Measurements from ENCODE around the gene HCCS.

The HCCS gene

GRCh38 chrX:11111037-11111851, at the start of gene HCCS:
Gene HCCS, plus strand, starts transcription at chrX:11111332. Its CDS starts 729 bp downstream, at chrX:11112061.
- no peaks in the 10 kb centered on the region for H3K9me3 ChIP-seq (ENCODE audit: low read length)
- H3K79me2 ChIP-seq (ENCODE audit: insufficient read depth, low read length) = no peaks in the 10 kb centered on the region
- H3K4me1 ChIP-seq (ENCODE audit: insufficient read depth, low read length, severe bottlenecking) = peaks cover 27% of the 10 kb centered on the region
- H3K4me3 ChIP-seq (ENCODE audit: low read depth, low read length, poor library complexity, severe bottlenecking) = peak within 1 kb of the TSS; percentile 72
- H2AFZ ChIP-seq (ENCODE audit: low read length) = peak within 1 kb of the TSS; percentile 79; the same call in 1 of the 2 replicates
- H3K27ac ChIP-seq (ENCODE audit: low read depth, low read length, poor library complexity, severe bottlenecking) = peak within 1 kb of the TSS; percentile 53
- H3K9ac ChIP-seq (ENCODE audit: low read length) = peak within 1 kb of the TSS; percentile 82
- H3K9me2 ChIP-seq (ENCODE audit: low read depth, low read length) = no peaks in the 10 kb centered on the region
- TF ChIP-seq CTCF (IDR thresholded peaks at IDR 0.05; ENCODE audit: low read length) (no peak), EZH2 (IDR thresholded peaks at IDR 0.05; ENCODE audit: borderline replicate concordance, low read length) (no peak)
- no peaks in the 10 kb centered on the region for H4K20me1 ChIP-seq (ENCODE audit: insufficient read depth, low read length)
- H3F3A ChIP-seq (ENCODE audit: insufficient read depth, low read length) = no peaks in the 10 kb centered on the region
- peak within 1 kb of the TSS; percentile 68 for H3K4me2 ChIP-seq (ENCODE audit: low read length)
- no peaks in the 10 kb centered on the region for H3K27me3 ChIP-seq (ENCODE audit: insufficient read depth, low read length)
- peaks cover 25% of the 10 kb centered on the region for H3K36me3 ChIP-seq (ENCODE audit: insufficient read depth, low read length)

- Histone ChIP-seq H3K9me2 (ENCODE audit: low read depth, low read length) (no peaks in the 10 kb centered on the region), H3K36me3 (ENCODE audit: insufficient read depth, low read length) (no peaks in the 10 kb centered on the region), H3K4me2 (ENCODE audit: low read length) (no peak overlapping the region), H3K27me3 (ENCODE audit: insufficient read depth, low read length) (no peaks in the 10 kb centered on the region), H3K4me1 (ENCODE audit: insufficient read depth, low read length, severe bottlenecking) (no peaks in the 10 kb centered on the region), H4K20me1 (ENCODE audit: insufficient read depth, low read length) (no peaks in the 10 kb centered on the region), H3K27ac (ENCODE audit: low read depth, low read length, poor library complexity, severe bottlenecking) (no peak overlapping the region), H3F3A (ENCODE audit: insufficient read depth, low read length) (no peaks in the 10 kb centered on the region), H3K79me2 (ENCODE audit: insufficient read depth, low read length) (no peaks in the 10 kb centered on the region), H3K4me3 (ENCODE audit: low read depth, low read length, poor library complexity, severe bottlenecking) (no peak overlapping the region), H2AFZ (ENCODE audit: low read length) (no peak overlapping the region), H3K9me3 (ENCODE audit: low read length) (no peaks in the 10 kb centered on the region), H3K9ac (ENCODE audit: low read length) (no peak overlapping the region)
- TF ChIP-seq CTCF (IDR thresholded peaks at IDR 0.05; ENCODE audit: low read length) = no peak
- TF ChIP-seq EZH2 (IDR thresholded peaks at IDR 0.05; ENCODE audit: borderline replicate concordance, low read length) = no peak
Observed at GRCh38 chrX:11064276-11064675, 46.9 kb upstream of the HCCS start.

- no peak overlapping the region for H3K27ac ChIP-seq (ENCODE audit: low read depth, low read length, poor library complexity, severe bottlenecking)
- TF ChIP-seq EZH2 (IDR thresholded peaks at IDR 0.05; ENCODE audit: borderline replicate concordance, low read length) (no peak), CTCF (IDR thresholded peaks at IDR 0.05; ENCODE audit: low read length) (no peak)
- H3K9me3 ChIP-seq (ENCODE audit: low read length) = no peaks in the 10 kb centered on the region
- no peaks in the 10 kb centered on the region for H3K79me2 ChIP-seq (ENCODE audit: insufficient read depth, low read length)
- H2AFZ ChIP-seq (ENCODE audit: low read length) = no peak overlapping the region
- H3K4me2 ChIP-seq (ENCODE audit: low read length) = no peak overlapping the region
- no peaks in the 10 kb centered on the region for H3K9me2 ChIP-seq (ENCODE audit: low read depth, low read length)
- H3K9ac ChIP-seq (ENCODE audit: low read length) = no peak overlapping the region
- H3K27me3 ChIP-seq (ENCODE audit: insufficient read depth, low read length) = no peaks in the 10 kb centered on the region
- no peak overlapping the region for H3K4me3 ChIP-seq (ENCODE audit: low read depth, low read length, poor library complexity, severe bottlenecking)
- no peaks in the 10 kb centered on the region for H3F3A ChIP-seq (ENCODE audit: insufficient read depth, low read length)
- H3K36me3 ChIP-seq (ENCODE audit: insufficient read depth, low read length) = no peaks in the 10 kb centered on the region
- no peaks in the 10 kb centered on the region for H3K4me1 ChIP-seq (ENCODE audit: insufficient read depth, low read length, severe bottlenecking)
- H4K20me1 ChIP-seq (ENCODE audit: insufficient read depth, low read length) = no peaks in the 10 kb centered on the region
Observed at GRCh38 chrX:11064851-11065600, 46.1 kb upstream of the HCCS start.

All from OCI-LY1 (cell line).